OCI-LY3 (cell line): ENCODE results near the gene DNMT3L.
"Not testable (repeated sequence)": the region's sequence is repeated elsewhere in the genome, so short reads cannot be mapped to it uniquely, and the experiment has no call there.

ENCODE experiments used
- H2AFZ ChIP-seq: fragments of 200-600, 300-600 bp; shearing (Covaris generic); 2 replicates; pipeline ENCODE4 v1.6.0; 2014; ENCODE audit warnings: antibody characterized with exemption, low read depth, low read length
- H3K27ac ChIP-seq: fragments of 200-600, 300-600 bp; sonication (generic); 2 replicates; pipeline ENCODE4 v1.5.1; 2014; ENCODE audit warnings: mild to moderate bottlenecking, low read length, moderate library complexity, mixed read lengths
- H3K27me3 ChIP-seq: fragments of 200-600, 300-600 bp; sonication (generic); 2 replicates; pipeline ENCODE4 v1.6.1; 2014; ENCODE audit warnings: low read depth, low read length, mixed read lengths
- H3K36me3 ChIP-seq: fragments of 200-600, 300-600 bp; sonication (generic); replicated peaks from 2 replicates; pipeline ENCODE3; 2014; ENCODE audit warnings: low read depth, low read length, mixed read lengths
- H3K4me1 ChIP-seq: fragments of 300-600, 200-600 bp; sonication (generic); 2 replicates; pipeline ENCODE4 v1.6.1; 2014; ENCODE audit warnings: low read length, mixed read lengths
- H3K4me2 ChIP-seq: fragments of 200-600, 300-600 bp; sonication (generic); 2 replicates; pipeline ENCODE4 v1.6.1; 2014; ENCODE audit warnings: low read length, mixed read lengths
- H3K4me3 ChIP-seq: fragments of 300-600, 200-600 bp; sonication (generic); 2 replicates; pipeline ENCODE4 v1.5.1; 2014; ENCODE audit warnings: antibody characterized with exemption, mild to moderate bottlenecking, low read length, moderate library complexity
- H3K79me2 ChIP-seq: fragments of 300-600, 200-600 bp; shearing (Covaris generic); 2 replicates; pipeline ENCODE4 v1.6.1; 2014; ENCODE audit warnings: mild to moderate bottlenecking, low read length, mixed read lengths
- H3K9ac ChIP-seq: fragments of 300-600, 200-600 bp; shearing (Covaris generic); 2 replicates; pipeline ENCODE4 v1.6.0; 2014; ENCODE audit warnings: mild to moderate bottlenecking, low read length, moderate library complexity
- H3K9me3 ChIP-seq: fragments of 200-600, 300-600 bp; shearing (Covaris generic); 2 replicates; pipeline ENCODE4 v1.6.1; 2014; ENCODE audit warnings: low read length, mixed read lengths; ENCODE audit not compliant: insufficient read depth
- H4K20me1 ChIP-seq: fragments of 200-600, 300-600 bp; sonication (generic); 2 replicates; pipeline ENCODE4 v1.6.1; 2016; ENCODE audit warnings: low read length, mixed read lengths; ENCODE audit not compliant: insufficient read depth
- CTCF ChIP-seq: fragments of 200-600, 300-600 bp; sonication (generic); IDR thresholded peaks from 2 replicates; pipeline ENCODE4 v1.5.1; 2014; ENCODE audit warnings: antibody characterized with exemption, low read length, low read depth
- EZH2phosphoT487 ChIP-seq: fragments of 200-600 bp; shearing (Covaris generic); IDR thresholded peaks from 2 replicates; pipeline ENCODE4 v1.6.1; 2018; ENCODE audit warnings: antibody characterized with exemption, mixed run types, low read depth

DNMT3L gene

DNA sequence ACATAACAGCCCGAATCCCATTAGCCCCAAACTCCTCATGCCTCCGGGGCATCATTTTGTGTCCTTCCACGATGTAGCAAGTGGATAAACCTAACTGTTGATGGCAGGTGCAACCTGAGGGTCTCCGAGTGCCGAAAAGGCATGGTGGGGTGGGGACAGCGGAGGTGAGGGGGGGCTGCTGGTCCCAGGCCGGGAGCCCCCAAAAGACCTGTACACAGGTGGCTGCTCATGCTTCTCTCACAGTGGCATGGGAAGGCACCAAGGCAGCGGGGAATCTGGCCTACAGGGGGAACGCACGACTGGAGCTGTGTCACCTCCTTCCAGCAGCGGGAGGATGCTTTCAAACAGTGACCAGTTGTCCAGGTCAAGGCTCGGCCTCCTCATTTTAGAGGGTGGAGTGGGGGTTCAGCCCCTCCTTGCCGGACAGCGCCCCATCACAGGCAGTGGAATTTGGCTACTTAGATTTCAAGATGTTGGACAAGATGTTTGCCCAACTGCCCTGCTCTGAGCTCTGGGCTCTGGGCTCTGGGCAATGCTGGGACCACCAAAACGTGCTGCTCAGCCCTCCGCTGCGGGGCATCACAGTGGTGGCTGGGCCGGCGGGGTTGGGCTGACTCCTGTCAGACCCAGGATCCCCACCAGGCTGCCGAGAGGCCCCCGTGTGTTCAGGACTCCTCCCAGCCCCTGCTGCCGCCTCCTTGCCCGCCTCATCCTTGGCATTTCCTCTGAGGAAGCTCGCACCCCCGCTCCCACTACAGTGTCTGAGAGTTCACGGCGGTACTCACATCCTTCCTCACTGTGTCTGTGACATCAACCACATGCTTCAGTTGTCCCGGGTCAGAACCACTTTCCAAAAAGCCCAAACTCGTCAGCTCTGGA lies 7.6 kb downstream of the DNMT3L start:
- Histone ChIP-seq H3K4me1 (no peaks in the 10 kb centered on the region), H3K27me3 (no peaks in the 10 kb centered on the region), H3K27ac (no peak overlapping the region), H4K20me1 (no peaks in the 10 kb centered on the region), H2AFZ (no peak overlapping the region), H3K79me2 (no peaks in the 10 kb centered on the region), H3K36me3 (no peaks in the 10 kb centered on the region), H3K9ac (no peak overlapping the region), H3K9me3 (no peaks in the 10 kb centered on the region), H3K4me3 (no peak overlapping the region), H3K4me2 (no peak overlapping the region)
- TF ChIP-seq CTCF (no peak), EZH2phosphoT487 (no peak)

DNA sequence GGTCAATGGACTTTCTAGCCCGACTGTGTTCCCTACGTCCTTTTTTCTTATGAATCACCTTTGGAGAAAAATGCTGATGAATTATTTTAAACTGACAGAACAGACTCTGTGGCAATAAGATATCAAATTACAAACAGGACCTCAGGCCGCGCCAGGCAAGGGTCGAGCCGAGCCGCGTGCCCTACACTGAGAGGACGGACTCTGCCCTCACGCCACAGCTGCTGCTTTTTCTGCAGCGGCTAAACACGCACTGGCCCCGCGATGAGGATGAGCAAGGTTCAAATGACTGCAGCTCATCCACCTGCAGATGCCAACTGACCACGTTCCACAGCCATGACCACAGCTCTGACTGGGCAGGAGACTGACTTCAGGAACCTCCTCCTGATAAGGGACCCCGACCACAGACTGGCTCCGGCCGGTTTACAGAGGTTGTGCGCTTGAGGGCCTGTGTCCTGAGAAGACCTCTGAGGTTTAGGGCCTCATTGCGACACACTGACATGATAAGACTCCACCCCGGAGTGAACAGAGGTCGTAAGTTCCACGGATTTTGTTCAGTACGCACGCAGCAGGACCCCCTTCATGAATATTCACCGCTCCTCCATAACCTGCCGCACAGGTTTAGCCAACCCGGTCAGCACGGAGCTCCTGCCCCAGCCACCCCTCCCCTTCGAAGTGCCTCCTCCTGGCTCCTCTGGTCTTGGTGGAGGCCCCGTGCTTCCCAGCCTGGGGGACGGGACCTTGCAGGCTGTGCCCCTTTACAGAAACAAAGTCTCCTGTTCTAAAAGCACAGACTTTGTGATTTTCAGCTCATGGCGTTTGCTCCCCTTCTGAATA lies 12.3 kb downstream of the DNMT3L start:
- H3K9ac ChIP-seq, H2AFZ ChIP-seq, H3K4me1 ChIP-seq: not testable (repeated sequence)

DNA sequence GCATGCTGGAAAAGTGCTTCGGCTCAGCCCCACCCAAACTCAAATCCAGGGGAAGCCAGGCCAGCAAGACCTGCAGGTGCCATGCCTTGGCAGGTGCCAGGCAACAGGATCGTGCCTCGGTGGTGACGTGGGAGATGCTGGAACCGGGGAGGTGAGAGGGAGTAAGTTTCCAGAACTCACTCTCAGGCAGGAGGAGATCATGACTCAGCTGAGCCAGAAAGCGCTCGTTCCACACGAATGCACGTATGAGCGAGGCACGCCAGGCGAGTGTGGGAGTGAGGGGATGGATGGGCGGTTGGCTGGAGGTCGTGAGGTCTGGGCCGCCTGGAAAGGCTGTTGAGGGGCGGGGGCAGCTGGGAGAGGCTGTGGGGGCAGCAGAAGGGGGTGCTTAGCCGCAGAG lies 13.8 kb downstream of the DNMT3L start:
- not testable (repeated sequence) for H3K9ac ChIP-seq, H3K4me2 ChIP-seq, H3K9me3 ChIP-seq, H3K27ac ChIP-seq, H3K4me3 ChIP-seq, H4K20me1 ChIP-seq, H3K4me1 ChIP-seq, H3K27me3 ChIP-seq, H2AFZ ChIP-seq, H3K79me2 ChIP-seq, H3K36me3 ChIP-seq

More for the DNA sequence above, 12.3 kb downstream of the DNMT3L start:
- not testable (repeated sequence) for H3K4me2 ChIP-seq, H3K79me2 ChIP-seq, H3K36me3 ChIP-seq, H3K27ac ChIP-seq, H3K4me3 ChIP-seq, H4K20me1 ChIP-seq, H3K9me3 ChIP-seq, H3K27me3 ChIP-seq

DNA sequence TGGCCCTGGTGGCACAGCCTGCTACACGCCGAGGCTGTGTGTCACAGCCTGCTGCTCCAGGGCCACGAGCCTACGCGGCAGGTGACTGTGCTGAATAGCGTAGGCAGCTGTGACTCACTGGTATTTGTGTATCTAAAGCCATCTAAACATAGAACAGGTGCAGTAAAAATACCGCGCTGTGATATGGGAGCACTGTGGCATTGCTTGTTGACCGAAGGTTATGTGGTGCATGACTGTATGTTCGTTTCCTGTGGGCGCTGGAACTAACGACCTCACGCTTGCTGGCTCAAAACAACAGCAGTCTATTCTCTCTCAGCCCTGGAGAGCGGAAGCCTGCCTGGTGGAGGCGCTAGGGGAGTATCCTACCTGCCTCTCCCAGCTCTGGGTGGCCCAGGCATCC lies 17.7 kb downstream of the DNMT3L start:
- not testable (repeated sequence) for H2AFZ ChIP-seq, H3K27me3 ChIP-seq, H3K4me1 ChIP-seq

DNA sequence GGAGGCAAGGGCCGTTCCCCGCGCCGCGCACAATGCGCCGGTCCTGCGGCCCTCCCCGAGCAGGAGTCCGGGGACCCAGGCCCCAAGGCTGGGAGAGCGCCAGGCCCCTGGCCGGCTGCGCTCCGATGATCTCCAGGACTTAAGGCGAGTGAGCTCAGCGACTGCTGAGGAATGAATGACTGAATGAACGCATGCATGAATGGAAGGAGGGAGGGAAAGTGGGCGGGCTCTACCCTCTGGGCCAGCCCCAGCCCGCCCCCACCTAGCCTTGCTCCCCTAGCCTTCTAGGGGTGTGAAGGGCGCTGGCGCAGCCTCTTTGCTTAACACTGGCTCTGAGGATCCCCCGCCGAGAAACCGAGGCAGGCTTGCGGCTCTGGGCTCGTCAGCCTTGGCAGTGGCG lies 20.4 kb downstream of the DNMT3L start:
- not testable (repeated sequence) for H3K9ac ChIP-seq, H2AFZ ChIP-seq, H3K4me3 ChIP-seq, H4K20me1 ChIP-seq, H3K79me2 ChIP-seq, H3K4me2 ChIP-seq, H3K9me3 ChIP-seq, H3K27me3 ChIP-seq, H3K4me1 ChIP-seq, H3K36me3 ChIP-seq, H3K27ac ChIP-seq

More for the DNA sequence above, 17.7 kb downstream of the DNMT3L start:
- not testable (repeated sequence) for H3K4me3 ChIP-seq, H3K27ac ChIP-seq, H4K20me1 ChIP-seq, H3K4me2 ChIP-seq, H3K79me2 ChIP-seq, H3K9me3 ChIP-seq, H3K36me3 ChIP-seq, H3K9ac ChIP-seq

- H4K20me1 ChIP-seq, H3K27me3 ChIP-seq, H2AFZ ChIP-seq, H3K9me3 ChIP-seq, H3K36me3 ChIP-seq, H3K4me2 ChIP-seq, H3K79me2 ChIP-seq, H3K9ac ChIP-seq, H3K27ac ChIP-seq, H3K4me3 ChIP-seq, H3K4me1 ChIP-seq: not testable (repeated sequence)
Measured at GRCh38 chr21:44240842-44241241, 20.9 kb downstream of the DNMT3L start, which contains the start of gene ICOSLG. ICOSLG (minus strand) TSS chr21:44240943; CDS start chr21:44240817, 126 bp downstream.

DNA sequence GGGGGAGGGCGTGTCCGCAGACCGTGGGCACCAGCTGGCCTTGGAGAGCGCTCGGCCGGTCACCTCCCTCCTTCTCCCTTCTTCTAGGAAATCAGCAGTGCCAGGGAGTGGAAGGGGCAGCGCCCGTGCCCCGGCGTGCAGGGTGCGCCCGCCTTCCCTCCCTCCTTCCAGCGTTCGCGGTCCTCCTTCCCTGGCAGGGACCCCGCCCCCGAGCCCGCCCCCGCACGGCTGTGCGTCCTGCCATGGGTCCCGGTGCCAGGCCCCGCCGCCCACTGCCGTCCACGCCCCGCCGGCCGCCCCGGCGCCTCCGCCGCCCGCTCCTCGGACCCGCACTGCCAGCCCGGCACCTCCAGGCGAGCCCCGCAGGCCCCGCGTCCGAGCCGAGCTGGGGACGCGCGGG lies 21.3 kb downstream of the DNMT3L start:
- H3K4me2 ChIP-seq, H3K36me3 ChIP-seq, H2AFZ ChIP-seq, H3K9ac ChIP-seq, H4K20me1 ChIP-seq, H3K27me3 ChIP-seq, H3K4me1 ChIP-seq, H3K27ac ChIP-seq, H3K4me3 ChIP-seq, H3K9me3 ChIP-seq, H3K79me2 ChIP-seq: not testable (repeated sequence)

DNA sequence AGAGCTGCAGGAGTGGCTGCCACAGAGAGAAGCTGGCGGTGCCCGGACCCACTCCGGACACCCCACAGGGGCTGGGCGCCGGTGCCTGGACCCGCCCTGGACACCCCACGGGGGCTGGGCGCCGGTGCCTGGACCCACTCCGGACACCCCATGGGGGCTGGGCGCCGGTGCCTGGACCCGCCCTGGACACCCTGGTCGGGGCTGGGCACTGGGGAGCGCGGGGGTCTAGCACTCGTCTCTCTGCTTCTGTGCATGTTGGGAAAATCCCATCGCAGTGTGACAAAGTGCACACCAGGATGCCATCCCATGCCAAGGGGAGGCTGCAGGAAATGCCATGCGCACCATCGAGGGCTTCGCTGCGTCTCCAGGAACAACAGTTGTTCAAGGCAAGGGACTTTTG lies 32.1 kb downstream of the DNMT3L start:
- not testable (repeated sequence) for H3K79me2 ChIP-seq, H3K27ac ChIP-seq, H3K9ac ChIP-seq, H2AFZ ChIP-seq, H4K20me1 ChIP-seq, H3K4me1 ChIP-seq, H3K27me3 ChIP-seq, H3K4me3 ChIP-seq, H3K9me3 ChIP-seq, H3K36me3 ChIP-seq, H3K4me2 ChIP-seq
